NOMO-1 treated with dmso at 0.1 percent for 144 hours (cell line): ENCODE measurements around the gene EDC4.

Experiments
- DNase-seq: peaks from one replicate; lab custom pipeline; 2025; ENCODE audit not compliant: unreplicated experiment; lab: John Stamatoyannopoulos, UW

The EDC4 gene

GRCh38 chr16:67928147-67928546, 55.3 kb downstream of the EDC4 start:
- DNase-seq, result no peak

- no peak for DNase-seq
These were observed 55.9 kb downstream of the EDC4 start for GRCh38 chr16:67928561-67929364.

GRCh38 chr16:67930191-67930590, 57.3 kb downstream of the EDC4 start:
- no peak for DNase-seq

GRCh38 chr16:67930678-67931211, 57.9 kb downstream of the EDC4 start:
- no peak for DNase-seq
